Measurements from ENCODE around the gene RPS14. TPM values are rescaled to one million over a fixed set of nuclear protein-coding genes. Genes with fewer than 3 reads are reported as not detected.

RPS14 gene
- total and polyA plus RNA-seq, 2 of the 8 experiments (the other 6 are each of a cell fraction or from before 2014, with no cell fraction given) = 2,548 to 6,423 TPM

GRCh38 chr5:150468206-150468605 lies 18.7 kb upstream of the RPS14 start (continued):
- TF ChIP-seq CHD7 (IDR thresholded peaks at IDR 0.05; ENCODE audit: insufficient replicate concordance, low read length) (no peak), ASH2L (IDR thresholded peaks at IDR 0.05; ENCODE audit: low read length) (no peak), BRCA1 (IDR thresholded peaks at IDR 0.05; ENCODE audit: low read depth, low read length) (no peak), RXRA (IDR thresholded peaks at IDR 0.05; ENCODE audit: insufficient read depth, low read depth, low read length) (no peak), BCL11A (IDR thresholded peaks at IDR 0.05; ENCODE audit: low read depth in 2 of 2, low read length in 2 of 2) (no peak), JUN (IDR thresholded peaks at IDR 0.05; ENCODE audit: low read depth, low read length) (no peak), GTF2F1 (IDR thresholded peaks at IDR 0.05; ENCODE audit: borderline replicate concordance, low read depth, low read length) (no peak), SAP30 (IDR thresholded peaks at IDR 0.05; ENCODE audit: insufficient read depth, insufficient replicate concordance, low read length) (no peak)
